GM21526 (cell line): Measurements from ENCODE around the gene CT45A3.
"Not testable (repeated sequence)": the region's sequence is repeated elsewhere in the genome, so short reads cannot be mapped to it uniquely, and the experiment has no call there.

ENCODE experiments used
- ATAC-seq: cut with Tn5 transposase; IDR thresholded peaks from one replicate; pipeline ENCODE4 v1.9.1; 2021; ENCODE audit warnings: moderate library complexity; ENCODE audit not compliant: unreplicated experiment, low FRiP score

CT45A3 gene

GRCh38 chrX:135768091-135768490 is at the start of gene CT45A3:
CT45A3 (minus strand) TSS chrX:135768191; CDS start chrX:135764444, 3,747 bp downstream.
- ATAC-seq: not testable (repeated sequence)

- ATAC-seq: not testable (repeated sequence)
Measured at GRCh38 chrX:135802687-135803086, 34.7 kb upstream of the CT45A3 start, which contains the start of gene CT45A6. CT45A6 (minus strand) TSS chrX:135802787; CDS start chrX:135798993, 3,794 bp downstream.

- ATAC-seq: not testable (repeated sequence)
Measured at GRCh38 chrX:135785403-135785802, 17.4 kb upstream of the CT45A3 start, which contains the start of gene CT45A5. CT45A5 (minus strand) TSS chrX:135785503; CDS start chrX:135781729, 3,774 bp downstream.

- ATAC-seq: not testable (repeated sequence)
Measured at GRCh38 chrX:135744739-135745138, 23.3 kb downstream of the CT45A3 start.

- ATAC-seq: no peak
Measured at GRCh38 chrX:135741192-135741715, 26.7 kb downstream of the CT45A3 start.

GRCh38 chrX:135740681-135741149 is 27.3 kb downstream of the CT45A3 start:
- ATAC-seq: no peak

GRCh38 chrX:135737366-135738071 is 30.5 kb downstream of the CT45A3 start:
- no peak for ATAC-seq

- ATAC-seq: not testable (repeated sequence)
Measured at GRCh38 chrX:135734666-135735065, 33.3 kb downstream of the CT45A3 start.

GRCh38 chrX:135713795-135714194 is 54.2 kb downstream of the CT45A3 start:
- no peak for ATAC-seq

- ATAC-seq: not testable (repeated sequence)
Measured at GRCh38 chrX:135713183-135713689, 54.8 kb downstream of the CT45A3 start, which contains the start of gene CT45A1. CT45A1 (plus strand) TSS chrX:135713639; CDS start chrX:135718941, 5,302 bp downstream.
